Stimulated activated CD4-positive, alpha-beta T cell treated with anti-CD3 and anti-CD28 coated beads, Interleukin-4, amount 100 ng/mL, for 24 hours (primary cell): ENCODE data around the gene R3HDM1.

Experiments used
- DNase-seq: peaks from one replicate; pipeline ENCODE4 v3.0.0-alpha.2; 2020

Gene R3HDM1

DNA sequence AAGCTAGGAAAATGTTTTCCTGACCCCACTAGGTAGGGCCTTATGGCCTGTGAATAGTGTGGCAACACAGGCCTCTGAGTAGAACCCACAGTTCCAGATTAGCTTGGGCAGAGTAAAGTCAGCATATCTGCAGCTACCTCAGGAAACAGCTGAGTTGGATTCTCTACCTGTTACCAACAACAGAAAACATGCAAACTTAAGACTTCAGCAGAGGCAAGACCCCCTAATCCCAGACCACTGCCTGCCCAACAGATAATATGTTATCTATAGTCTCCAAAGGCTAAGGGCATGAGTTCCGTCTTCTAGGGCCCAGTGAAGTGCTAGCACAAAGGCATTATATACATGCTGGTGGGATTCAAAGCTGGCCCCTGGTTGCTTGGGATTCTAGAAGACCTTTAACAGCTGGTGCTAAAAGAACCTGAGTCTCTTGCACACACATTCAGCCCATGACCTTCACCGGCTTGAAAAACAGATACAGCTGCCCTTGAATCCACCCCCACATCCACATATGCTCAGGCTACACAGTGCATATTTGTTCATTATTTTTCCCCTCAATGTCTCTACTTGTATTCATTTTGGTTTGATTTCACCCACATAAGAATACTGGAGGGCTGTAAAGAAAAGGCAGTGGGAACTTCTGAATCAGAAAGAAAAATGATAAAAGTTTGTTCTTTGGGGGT is 196.9 kb downstream of the R3HDM1 start:
- no peak for DNase-seq

DNA sequence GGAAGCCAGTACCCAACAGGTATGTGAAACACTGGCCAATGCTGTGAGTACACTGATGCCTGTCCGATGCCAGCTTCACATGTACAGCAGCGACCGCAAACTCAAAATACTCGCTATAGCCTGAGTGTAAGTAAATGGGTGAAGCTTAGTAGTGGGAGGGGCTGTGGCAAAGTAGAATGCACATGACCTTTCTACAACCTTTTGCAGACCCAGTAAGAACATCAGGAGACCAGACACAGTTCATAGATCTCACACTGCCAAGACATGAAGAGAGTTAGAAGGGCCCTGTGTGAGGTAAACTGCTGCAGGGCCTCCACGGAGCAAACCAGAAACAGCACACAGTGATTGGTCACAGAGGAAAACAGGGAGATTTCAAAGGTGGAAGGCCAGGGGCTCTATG is 201.3 kb downstream of the R3HDM1 start:
- DNase-seq: no peak

DNA sequence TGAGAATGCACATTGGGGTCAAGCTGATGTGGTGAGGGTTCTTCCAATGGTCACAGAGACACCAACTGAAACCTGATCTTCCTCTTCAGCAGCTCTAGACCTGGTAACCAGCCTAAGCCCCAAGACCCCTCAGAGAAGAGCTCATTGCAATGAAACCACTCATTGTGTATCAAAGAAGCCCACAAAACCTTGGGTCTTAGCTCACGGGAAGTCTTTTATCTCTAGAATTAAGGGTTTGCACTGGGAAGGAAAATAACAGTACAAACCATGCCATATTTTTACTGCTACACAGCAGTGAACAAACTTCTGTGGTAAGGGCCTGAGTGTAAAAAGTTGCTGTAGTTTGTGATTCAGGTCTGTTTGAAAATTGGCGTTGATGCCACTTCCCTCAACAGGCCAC is 201.8 kb downstream of the R3HDM1 start:
- DNase-seq: no peak

DNA sequence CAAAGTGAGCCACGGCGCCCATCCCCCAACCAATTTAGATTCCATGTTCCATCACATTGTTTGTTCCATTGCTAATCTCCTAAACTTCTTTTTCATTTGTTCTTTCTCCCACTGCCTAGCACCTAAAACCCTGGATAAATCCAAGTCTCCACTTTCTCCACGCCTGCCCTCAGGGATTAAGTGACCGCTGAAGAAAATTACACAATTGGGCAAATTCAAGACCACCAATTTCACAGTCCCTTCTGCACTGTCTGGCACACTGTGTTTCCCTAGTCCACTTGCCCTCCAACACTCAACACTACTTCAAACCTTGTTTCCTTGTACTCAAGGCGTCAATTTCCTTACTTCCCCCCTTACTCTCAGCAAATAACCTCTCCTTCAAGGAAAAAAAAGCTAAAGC is 205.3 kb downstream of the R3HDM1 start:
- DNase-seq: no peak

DNA sequence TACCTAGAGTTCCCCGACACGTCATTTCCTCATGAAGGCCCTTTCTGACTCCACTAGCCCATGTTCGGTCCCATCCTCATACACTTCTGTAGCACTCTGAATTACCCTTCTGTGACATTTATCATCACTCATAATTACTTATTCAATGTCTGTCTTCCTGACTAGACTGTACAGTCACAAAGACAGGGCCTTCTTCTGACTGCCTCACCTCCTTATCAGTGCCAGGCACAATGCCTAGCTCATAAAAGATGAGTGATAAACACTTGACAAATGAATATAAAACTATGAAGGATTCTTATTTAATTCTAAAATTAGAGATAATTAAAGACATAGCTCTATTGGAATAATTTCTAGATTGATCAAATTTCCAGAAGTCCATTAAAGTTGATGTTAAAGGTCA is 208.9 kb downstream of the R3HDM1 start:
- no peak for DNase-seq

DNA sequence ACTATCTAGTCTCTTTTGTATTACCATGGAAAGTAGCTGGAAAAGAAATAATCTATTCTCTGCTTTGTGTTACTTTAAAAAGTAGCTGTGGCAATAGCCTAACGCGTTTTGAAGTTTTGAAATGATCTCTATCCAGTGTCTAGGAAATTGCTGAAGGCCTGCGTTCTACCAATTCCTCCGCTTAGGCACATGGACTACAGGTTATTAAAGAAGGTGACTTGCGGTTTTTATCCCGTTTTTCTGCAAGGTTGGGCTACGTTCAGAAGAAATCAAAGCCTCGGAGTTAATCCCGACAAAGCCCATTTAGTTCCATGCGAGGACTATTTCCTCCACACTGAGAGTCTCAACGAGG is 209.7 kb downstream of the R3HDM1 start:
- DNase-seq: no peak

DNA sequence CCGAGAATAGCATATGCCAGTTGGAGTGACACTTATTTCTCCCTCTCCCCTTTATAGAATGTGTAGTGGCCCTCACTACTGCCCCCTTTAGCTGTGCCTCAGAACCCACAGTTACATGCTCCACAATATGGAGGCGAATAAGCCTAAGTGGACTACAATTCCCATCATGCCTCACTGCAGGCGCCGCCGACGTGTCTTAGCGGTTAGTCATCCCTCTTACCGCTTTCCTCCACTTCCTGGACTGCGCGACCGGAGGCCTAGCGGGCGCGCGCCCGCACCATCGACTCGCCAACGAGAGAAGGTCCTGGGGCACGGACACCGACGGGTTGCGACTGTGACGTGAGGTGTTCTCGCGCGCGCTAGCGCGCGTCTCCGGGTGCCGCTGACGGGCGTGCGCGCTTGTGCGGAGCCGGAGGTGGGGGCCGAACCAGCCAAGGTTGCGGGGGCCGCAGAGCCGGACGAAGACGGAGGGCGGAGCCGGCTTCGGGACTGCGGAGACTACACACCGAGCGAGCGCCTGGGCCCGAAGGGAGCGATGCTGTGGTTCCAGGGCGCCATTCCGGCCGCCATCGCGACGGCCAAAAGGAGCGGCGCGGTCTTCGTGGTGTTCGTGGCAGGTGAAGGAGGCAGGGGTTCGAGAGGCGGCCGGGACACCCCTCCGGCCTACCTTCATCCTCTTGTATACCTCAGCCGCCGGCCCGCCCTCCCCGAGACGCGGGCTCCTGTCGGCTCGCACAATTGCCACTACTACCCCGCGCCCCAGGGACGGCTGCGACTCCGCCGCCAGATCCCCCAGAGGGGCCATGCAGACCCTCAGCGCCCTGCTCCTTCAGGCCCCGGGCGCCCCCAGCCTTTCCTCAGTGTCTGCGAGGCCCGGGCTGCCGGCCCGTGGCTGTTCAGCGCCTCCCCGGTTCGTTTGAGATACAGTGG is 210.4 kb downstream of the R3HDM1 start, which contains the start of gene UBXN4:
TSS of gene UBXN4 (plus strand) at position 461 of the 930 bp plus-strand sequence. CDS start at position 536, 75 bp downstream.
- DNase-seq: peak; percentile 95

DNA sequence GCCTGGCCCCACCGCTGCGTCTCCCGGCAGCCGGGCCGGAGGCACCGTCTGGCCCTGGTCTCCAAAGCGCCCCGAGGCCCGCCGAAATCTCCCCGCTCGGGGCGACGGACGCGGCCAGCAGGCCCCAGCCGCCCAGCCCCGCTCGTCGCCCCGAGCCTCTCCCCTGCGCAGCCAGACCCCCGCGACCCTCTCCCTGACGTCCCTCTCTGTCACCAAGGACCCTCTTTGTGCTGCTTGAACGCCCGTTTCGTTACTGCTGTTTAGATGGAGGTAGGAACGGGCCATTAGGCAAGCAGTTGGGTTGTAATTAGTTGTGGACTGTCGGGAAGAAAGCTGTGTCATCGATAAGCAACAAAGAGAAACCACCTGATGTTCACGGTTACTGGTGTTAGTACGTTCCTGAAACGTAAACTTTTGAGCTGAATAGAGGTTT is 211.1 kb downstream of the R3HDM1 start:
- peak; percentile 38 for DNase-seq

DNA sequence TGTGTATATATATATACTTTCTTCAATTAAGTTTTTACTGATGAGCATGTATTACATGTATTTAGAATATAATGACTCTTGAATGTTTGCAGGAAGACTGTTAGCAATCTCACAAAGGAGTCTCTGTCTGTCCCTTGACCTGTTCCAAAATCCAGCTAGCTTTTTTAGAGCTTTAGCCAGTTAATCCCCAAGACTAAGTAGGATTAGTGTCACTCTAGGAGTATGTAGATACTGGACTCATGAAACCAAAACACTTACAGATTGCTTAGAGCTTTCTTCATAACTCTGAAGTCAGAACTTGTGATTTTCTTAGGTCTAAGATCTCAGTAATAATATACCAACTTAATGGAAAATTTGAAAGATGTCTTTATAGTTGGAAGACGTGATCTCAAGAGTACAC is 212.6 kb downstream of the R3HDM1 start:
- DNase-seq: no peak

DNA sequence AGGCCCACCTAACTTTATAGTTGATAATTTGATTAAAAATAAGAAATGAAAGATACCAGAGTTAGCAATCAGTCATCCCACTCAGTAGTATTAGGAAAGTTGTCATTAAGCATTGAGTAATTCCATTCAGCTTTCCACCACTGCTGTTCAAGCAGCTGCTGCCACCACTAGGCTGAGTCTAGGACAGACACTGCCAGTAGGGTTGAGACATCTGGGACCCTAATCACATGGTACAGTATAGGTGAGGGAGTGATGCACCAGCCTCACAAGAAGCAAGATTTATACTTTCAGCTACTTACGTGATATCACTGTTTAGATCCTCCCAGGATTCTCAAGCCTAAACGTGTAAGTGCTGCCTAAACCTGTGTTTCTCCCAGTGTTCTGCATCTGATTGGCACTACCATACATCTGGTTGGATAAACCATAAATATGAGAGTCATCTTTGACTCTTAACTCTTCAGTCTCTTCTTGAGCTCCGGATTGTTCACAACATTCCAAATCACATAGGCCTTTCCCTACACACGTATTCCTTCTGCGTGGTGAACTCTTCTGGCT is 213.6 kb downstream of the R3HDM1 start:
- DNase-seq: peak; percentile 24

DNA sequence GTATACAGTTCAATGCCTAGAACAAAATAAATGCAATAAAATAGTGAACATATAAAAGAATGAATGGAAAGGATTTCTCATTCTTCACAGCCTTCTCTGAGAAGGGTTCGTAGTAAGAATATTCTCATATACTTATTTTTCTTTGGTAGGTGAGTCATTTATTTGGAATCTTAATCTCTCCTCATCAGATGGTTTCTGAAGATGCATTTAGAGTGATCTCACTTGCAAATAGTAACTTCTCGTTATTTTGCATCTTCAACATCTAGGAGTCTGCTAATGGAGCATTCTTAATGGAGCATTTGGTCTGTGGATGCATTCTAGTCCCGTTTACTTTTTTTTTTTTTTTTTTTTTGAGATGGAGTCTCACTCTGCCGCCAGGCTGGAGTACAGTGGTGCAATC is 214.3 kb downstream of the R3HDM1 start:
- DNase-seq: no peak

DNA sequence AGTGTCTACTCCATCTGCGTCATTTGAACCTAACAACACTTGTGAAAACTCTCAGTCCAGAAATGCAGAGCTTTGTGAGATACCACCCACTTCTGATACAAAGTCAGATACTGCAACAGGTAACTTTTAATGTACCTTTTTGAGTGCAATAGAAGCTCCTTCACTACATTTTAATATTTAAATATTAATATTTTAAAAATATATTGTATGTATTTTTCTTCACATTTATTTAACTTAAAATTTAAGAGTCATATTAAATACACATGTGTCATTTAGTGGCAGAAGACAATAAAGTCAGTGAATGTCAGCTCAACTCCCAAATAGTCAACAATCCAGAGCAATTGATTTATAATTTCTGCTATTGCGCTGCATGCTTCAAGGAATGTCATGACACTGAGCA is 224.3 kb downstream of the R3HDM1 start:
- DNase-seq: no peak

DNA sequence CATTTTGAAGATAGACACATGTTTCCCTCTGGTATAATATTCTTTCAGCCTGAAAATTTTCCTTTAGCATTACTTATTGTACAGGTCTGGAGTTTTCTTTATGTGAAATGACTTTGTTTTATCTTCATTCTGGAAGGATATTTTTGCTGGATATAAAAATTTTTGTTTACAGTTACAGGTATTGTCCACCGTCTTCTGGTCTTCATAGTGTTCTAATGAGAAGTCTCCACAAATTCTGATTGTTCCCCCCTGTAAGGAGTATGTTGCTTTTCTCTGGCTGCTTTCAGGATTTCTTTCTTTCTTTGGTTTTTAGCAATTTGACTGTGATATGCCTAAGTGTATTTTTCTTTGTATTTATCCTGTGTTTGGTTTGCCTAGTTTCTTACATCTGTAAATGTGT is 225.4 kb downstream of the R3HDM1 start:
- DNase-seq: no peak

DNA sequence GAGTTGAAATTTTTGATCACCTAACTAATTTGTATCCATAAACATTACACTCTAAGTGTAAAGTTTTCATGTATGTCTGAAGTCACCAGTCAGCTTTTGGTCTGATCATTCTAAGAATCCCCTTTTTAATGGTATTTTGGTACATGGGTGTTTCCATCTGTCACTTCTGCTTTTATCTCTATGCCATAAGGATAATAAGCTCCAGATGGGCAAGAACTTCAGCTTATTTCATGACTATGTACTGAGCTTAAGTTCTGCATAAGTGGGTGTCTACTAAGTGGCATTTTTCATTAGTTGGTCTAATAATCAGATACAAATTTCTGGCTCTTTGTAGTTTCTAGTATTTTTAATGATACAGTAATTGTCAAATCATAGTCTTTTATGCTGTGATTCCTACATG is 230.7 kb downstream of the R3HDM1 start:
- no peak for DNase-seq

DNA sequence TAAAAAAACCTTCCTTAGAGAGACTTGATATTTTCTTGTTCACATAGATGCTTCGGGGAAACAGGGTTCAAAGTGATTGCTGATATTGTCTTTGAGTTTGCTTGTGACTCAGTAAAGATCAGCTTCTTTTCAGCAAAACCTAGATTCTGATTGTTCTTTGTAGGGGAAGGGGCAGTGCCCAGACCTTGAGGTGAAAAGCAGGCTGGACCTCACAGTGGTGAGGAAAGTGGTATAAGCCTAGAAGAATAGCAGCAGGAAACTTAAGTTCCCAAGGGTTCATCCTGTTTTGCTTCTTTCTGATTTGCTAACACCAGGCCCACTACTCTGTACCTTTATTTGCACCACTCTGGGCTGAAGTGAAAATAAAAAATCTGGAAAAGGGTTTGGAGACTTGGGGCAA is 231.2 kb downstream of the R3HDM1 start:
- DNase-seq: no peak

DNA sequence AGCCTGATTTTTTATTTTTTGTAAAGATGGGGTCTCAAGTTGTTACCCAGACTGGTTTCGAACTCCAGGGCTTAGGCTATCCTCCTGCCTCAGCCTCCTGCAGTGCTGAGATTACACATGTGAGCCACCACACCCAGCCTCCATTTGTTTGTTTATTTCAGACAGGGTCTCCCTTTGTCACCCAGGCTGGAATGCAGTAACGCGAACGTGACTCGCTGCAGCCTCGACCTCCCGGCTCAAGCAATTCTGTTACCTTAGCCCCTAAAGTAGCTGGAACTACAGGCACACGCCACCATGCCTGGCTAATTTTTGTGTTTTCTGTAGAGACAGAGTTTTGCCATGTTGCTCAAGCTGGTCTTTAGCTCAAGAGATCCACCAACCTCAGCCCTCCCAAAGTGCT is 237.6 kb downstream of the R3HDM1 start:
- no peak for DNase-seq

DNA sequence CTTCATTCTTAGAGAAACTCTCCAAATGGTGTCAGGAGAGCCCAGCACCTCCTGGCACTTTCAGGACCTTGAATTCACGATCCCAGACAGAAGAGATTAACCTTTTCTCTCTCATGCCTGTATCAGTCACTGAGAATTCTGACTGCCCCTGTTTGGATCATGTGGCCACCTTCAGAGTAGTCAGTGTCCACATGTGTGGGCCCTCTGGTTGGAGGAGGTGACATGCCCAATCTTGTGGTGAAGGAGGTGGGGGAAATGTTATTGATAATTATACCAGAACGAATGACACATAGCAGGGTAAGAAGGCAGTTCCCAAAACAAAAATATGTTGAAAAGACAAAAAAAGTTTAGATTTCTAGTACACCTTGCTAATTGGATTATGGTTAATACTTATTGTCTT is 242.0 kb downstream of the R3HDM1 start:
- DNase-seq: no peak

DNA sequence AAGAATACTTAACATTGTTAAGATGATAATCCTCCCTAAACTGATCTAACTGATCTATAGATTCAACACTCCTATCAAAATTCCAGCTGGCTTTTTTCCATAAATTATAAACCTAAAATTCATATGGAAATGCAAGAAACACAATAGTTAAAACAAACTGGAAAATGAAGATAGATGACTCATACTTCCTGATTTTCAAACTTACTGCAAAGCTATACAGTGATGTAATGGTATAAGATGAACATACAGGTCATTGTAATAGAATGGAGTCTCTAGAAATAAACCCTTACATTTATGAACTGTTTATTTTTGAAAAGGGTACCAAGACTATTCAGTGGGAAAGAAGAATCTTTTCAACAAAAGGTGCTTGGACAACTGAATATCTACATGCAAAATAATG is 242.6 kb downstream of the R3HDM1 start:
- no peak for DNase-seq
